A549 treated with Mapracorat at 1 μM for 4 hours (cell line): ENCODE data around the gene CHORDC1. TPM values are rescaled to one million over a fixed set of nuclear protein-coding genes. Genes with fewer than 3 reads are reported as not detected.

ENCODE experiments used
- total RNA-seq: library from RNA; stranded (reverse); fragments of 200-300 nt; extraction: Qiagen RNA extraction; gene quantifications from 5 replicates; pipeline ENCODE4 v1.2.3, GENCODE V29; 2022

Gene CHORDC1
- total RNA-seq = 59.8 to 85.9 TPM (median 77.0 TPM) in 5 replicates

GRCh38 chr11:90222459-90223247, at the start of gene CHORDC1:
CHORDC1 (minus strand) TSS chr11:90223049; CDS start chr11:90222954, 95 bp downstream.

Other genes with a start within 250 kb of the CHORDC1 start
- gene TRIM49C, start 191.9 kb downstream of the CHORDC1 start, total RNA-seq = not detected in 5 replicates
- gene UBTFL1, start 137.1 kb downstream of the CHORDC1 start, total RNA-seq = not detected in 5 replicates
- not detected in 5 replicates for gene NAALAD2, start 88.4 kb downstream of the CHORDC1 start, total RNA-seq